Measurements from ENCODE around the gene ARTN.
A peak's percentile ranks its signal among the peaks of the same experiment; 100 is the strongest.

Gene ARTN

GRCh38 chr1:43925846-43926245 lies 7.8 kb upstream of the ARTN start:
- no peak for DNase-seq

GRCh38 chr1:43930168-43930948 lies 3.2 kb upstream of the ARTN start:
- DNase-seq = no peak

GRCh38 chr1:43930949-43931275 lies 2.7 kb upstream of the ARTN start:
- DNase-seq = no peak

- no peak for DNase-seq
Measured at GRCh38 chr1:43931711-43932660, 1.6 kb upstream of the ARTN start.

- DNase-seq = no peak
Measured at GRCh38 chr1:43932786-43933385, 715 bp upstream of the ARTN start.

- DNase-seq = peak; percentile 62 to 79
Measured at GRCh38 chr1:43934101-43934985, 742 bp downstream of the ARTN start.

GRCh38 chr1:43934986-43935324 lies 1.4 kb downstream of the ARTN start:
- no peak for DNase-seq

- no peak for DNase-seq
Measured at GRCh38 chr1:43935711-43936427, 2.3 kb downstream of the ARTN start.

GRCh38 chr1:43936431-43937151 lies 3.0 kb downstream of the ARTN start:
- DNase-seq = peak in 1 of 2 experiments; percentile 32

GRCh38 chr1:43937179-43937865 lies 3.7 kb downstream of the ARTN start:
- DNase-seq = no peak

GRCh38 chr1:43938383-43938782 lies 4.8 kb downstream of the ARTN start:
- no peak for DNase-seq

- no peak for DNase-seq
Measured at GRCh38 chr1:43938892-43939587, 5.4 kb downstream of the ARTN start.

- no peak for DNase-seq
Measured at GRCh38 chr1:43942411-43942810, 8.8 kb downstream of the ARTN start.

GRCh38 chr1:43944860-43945259 lies 11.3 kb downstream of the ARTN start:
- no peak for DNase-seq

- DNase-seq = no peak
Measured at GRCh38 chr1:43945674-43946235, 12.2 kb downstream of the ARTN start.

- DNase-seq = peak; percentile 93 to 95
Measured at GRCh38 chr1:43946236-43947060, 12.8 kb downstream of the ARTN start, which contains the start of gene IPO13. IPO13 (plus strand) TSS chr1:43946950; CDS start chr1:43947601, 651 bp downstream.

GRCh38 chr1:43947061-43947873 lies 13.7 kb downstream of the ARTN start:
- no peak for DNase-seq

All from NCI-H524 (cell line).